ENCODE measurements around the gene RICTOR. TPM values are rescaled to one million over a fixed set of nuclear protein-coding genes. Genes with fewer than 3 reads are reported as not detected.

Gene RICTOR
- total and polyA plus RNA-seq, 2 donors (not counting 1 experiment from before 2014, with no cell fraction given), result 17.1 to 26.3 TPM

DNA sequence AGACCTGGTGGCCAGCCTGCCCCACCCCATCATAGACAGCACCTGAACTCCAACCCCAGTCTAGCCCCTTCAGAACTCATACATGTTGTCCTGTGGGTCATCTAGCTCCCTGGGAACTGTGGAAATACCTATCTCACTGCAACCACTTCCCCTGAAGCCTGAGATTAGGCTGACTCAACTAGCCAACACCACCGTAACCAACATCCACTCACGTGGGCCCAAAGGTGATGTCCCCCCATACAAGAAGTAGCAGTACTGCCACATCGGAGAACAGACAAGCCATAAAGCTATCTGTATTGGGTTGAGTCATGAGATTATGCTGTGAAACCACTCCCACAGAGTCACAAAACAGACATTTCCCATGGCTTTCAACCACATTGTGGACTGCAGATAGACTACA lies 181.8 kb downstream of the RICTOR start:
- no peak for TF ChIP-seq EZH2 (IDR thresholded peaks at IDR 0.05; ENCODE audit: low read length, missing control alignments)
- TF ChIP-seq, protein P1, sequence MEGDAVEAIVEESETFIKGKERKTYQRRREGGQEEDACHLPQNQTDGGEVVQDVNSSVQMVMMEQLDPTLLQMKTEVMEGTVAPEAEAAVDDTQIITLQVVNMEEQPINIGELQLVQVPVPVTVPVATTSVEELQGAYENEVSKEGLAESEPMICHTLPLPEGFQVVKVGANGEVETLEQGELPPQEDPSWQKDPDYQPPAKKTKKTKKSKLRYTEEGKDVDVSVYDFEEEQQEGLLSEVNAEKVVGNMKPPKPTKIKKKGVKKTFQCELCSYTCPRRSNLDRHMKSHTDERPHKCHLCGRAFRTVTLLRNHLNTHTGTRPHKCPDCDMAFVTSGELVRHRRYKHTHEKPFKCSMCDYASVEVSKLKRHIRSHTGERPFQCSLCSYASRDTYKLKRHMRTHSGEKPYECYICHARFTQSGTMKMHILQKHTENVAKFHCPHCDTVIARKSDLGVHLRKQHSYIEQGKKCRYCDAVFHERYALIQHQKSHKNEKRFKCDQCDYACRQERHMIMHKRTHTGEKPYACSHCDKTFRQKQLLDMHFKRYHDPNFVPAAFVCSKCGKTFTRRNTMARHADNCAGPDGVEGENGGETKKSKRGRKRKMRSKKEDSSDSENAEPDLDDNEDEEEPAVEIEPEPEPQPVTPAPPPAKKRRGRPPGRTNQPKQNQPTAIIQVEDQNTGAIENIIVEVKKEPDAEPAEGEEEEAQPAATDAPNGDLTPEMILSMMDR (conservative IDR thresholded peaks at IDR 0.05 in 1 of 2, IDR thresholded peaks at IDR 0.05 in 1 of 2; ENCODE audit: low read depth in 1 of 2, low read length in 2 of 2), result no peak
- no peak overlapping the region for H2AFZ ChIP-seq (ENCODE audit: low read length)
- H3K4me1 ChIP-seq (ENCODE audit: control insufficient read depth, extremely low read depth, insufficient read depth, low read length), result no peaks in the 10 kb centered on the region
- no peak overlapping the region for H3K4me3 ChIP-seq (replicated peaks in 1 of 4; ENCODE audit: control extremely low read depth in 1 of 4, insufficient read depth in 1 of 4, low read depth in 3 of 4, low read length in 4 of 4)
- DNase-seq (ENCODE audit: low read depth in 2 of 2), result no peak
- no peaks in the 10 kb centered on the region for H3K79me2 ChIP-seq (ENCODE audit: control insufficient read depth, insufficient read depth, low read length)
- H3K36me3 ChIP-seq (ENCODE audit: control insufficient read depth, insufficient read depth, low read length), result peaks cover 9% of the 10 kb centered on the region
- no peak overlapping the region for H3K9ac ChIP-seq (ENCODE audit: insufficient read depth, low read length)
- no peaks in the 10 kb centered on the region for H4K20me1 ChIP-seq (ENCODE audit: control insufficient read depth, extremely low read depth, insufficient read depth, low read length)
- no peak overlapping the region for H3K4me2 ChIP-seq (ENCODE audit: extremely low read depth, insufficient read depth, low read length)
- H3K27me3 ChIP-seq (ENCODE audit: control insufficient read depth, insufficient read depth, low read length), result no peaks in the 10 kb centered on the region
- no peak overlapping the region for H3K27ac ChIP-seq (ENCODE audit: insufficient read depth, low read length)
- H3K9me3 ChIP-seq (ENCODE audit: control insufficient read depth, insufficient read depth, low read depth, low read length), result no peaks in the 10 kb centered on the region

DNA sequence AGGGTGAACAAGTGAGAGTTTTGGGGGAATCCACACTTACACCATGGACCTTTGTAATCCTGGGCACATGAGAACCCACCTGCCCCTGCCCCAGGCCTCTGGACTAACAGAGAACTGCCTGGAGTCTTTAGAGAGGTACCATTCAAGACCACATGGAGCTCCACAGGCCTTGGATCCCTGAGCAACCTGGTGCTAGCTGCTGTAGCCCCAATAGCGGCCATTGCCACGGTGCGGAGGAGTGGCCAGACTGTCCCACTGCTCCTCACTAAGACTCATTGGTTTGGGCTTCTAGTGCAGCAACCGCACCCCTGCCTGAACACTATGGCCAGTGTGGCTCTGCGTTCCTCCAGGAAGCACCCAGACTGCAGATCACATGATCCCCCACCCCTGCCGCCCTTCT lies 182.6 kb downstream of the RICTOR start:
- no peak for TF ChIP-seq EZH2 (IDR thresholded peaks at IDR 0.05; ENCODE audit: low read length, missing control alignments)
- TF ChIP-seq, protein P1 (conservative IDR thresholded peaks at IDR 0.05 in 1 of 2, IDR thresholded peaks at IDR 0.05 in 1 of 2; ENCODE audit: low read depth in 1 of 2, low read length in 2 of 2), result no peak
- Histone ChIP-seq H3K36me3 (ENCODE audit: control insufficient read depth, insufficient read depth, low read length) (peaks cover 9% of the 10 kb centered on the region), H4K20me1 (ENCODE audit: control insufficient read depth, extremely low read depth, insufficient read depth, low read length) (no peaks in the 10 kb centered on the region), H3K4me3 (replicated peaks in 1 of 4; ENCODE audit: control extremely low read depth in 1 of 4, insufficient read depth in 1 of 4, low read depth in 3 of 4, low read length in 4 of 4) (no peak overlapping the region), H3K4me2 (ENCODE audit: extremely low read depth, insufficient read depth, low read length) (no peak overlapping the region), H3K27ac (ENCODE audit: insufficient read depth, low read length) (no peak overlapping the region), H3K9me3 (ENCODE audit: control insufficient read depth, insufficient read depth, low read depth, low read length) (no peaks in the 10 kb centered on the region), H3K9ac (ENCODE audit: insufficient read depth, low read length) (no peak overlapping the region), H3K27me3 (ENCODE audit: control insufficient read depth, insufficient read depth, low read length) (no peaks in the 10 kb centered on the region), H3K4me1 (ENCODE audit: control insufficient read depth, extremely low read depth, insufficient read depth, low read length) (no peaks in the 10 kb centered on the region), H3K79me2 (ENCODE audit: control insufficient read depth, insufficient read depth, low read length) (no peaks in the 10 kb centered on the region), H2AFZ (ENCODE audit: low read length) (no peak overlapping the region)
- no peak for DNase-seq (ENCODE audit: low read depth in 2 of 2)

DNA sequence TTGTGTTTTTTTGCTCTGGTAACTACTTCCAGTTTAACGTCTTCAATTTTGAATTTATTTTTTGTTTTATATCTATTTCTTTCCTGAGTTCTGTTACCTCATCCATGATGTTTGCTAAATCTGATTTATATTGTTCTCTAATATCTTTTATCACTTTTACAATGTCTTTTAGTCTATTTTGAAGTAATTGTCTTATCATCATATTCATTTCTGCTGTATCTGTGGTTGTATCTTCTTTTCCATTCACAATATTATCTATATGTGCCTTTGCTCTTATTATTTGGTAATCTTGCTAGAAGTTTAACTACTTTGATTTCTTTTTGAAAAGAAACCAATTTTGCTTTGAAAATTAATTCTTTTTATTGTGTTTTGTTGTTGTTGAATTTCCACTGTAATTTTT lies 184.8 kb downstream of the RICTOR start:
- H4K20me1 ChIP-seq (ENCODE audit: control insufficient read depth, extremely low read depth, insufficient read depth, low read length), result no peaks in the 10 kb centered on the region
- DNase-seq (ENCODE audit: low read depth in 2 of 2), result no peak
- no peaks in the 10 kb centered on the region for H3K79me2 ChIP-seq (ENCODE audit: control insufficient read depth, insufficient read depth, low read length)
- no peaks in the 10 kb centered on the region for H3K27me3 ChIP-seq (ENCODE audit: control insufficient read depth, insufficient read depth, low read length)
- H3K9me3 ChIP-seq (ENCODE audit: control insufficient read depth, insufficient read depth, low read depth, low read length), result no peaks in the 10 kb centered on the region
- H3K36me3 ChIP-seq (ENCODE audit: control insufficient read depth, insufficient read depth, low read length), result peaks cover 16% of the 10 kb centered on the region
- H3K4me3 ChIP-seq (replicated peaks in 1 of 4; ENCODE audit: control extremely low read depth in 1 of 4, insufficient read depth in 1 of 4, low read depth in 3 of 4, low read length in 4 of 4), result no peak overlapping the region
- H3K9ac ChIP-seq (ENCODE audit: insufficient read depth, low read length), result no peak overlapping the region
- TF ChIP-seq, protein P1 (conservative IDR thresholded peaks at IDR 0.05 in 1 of 2, IDR thresholded peaks at IDR 0.05 in 1 of 2; ENCODE audit: low read depth in 1 of 2, low read length in 2 of 2), result no peak
- TF ChIP-seq EZH2 (IDR thresholded peaks at IDR 0.05; ENCODE audit: low read length, missing control alignments), result no peak
- no peak overlapping the region for H3K4me2 ChIP-seq (ENCODE audit: extremely low read depth, insufficient read depth, low read length)
- no peak overlapping the region for H3K27ac ChIP-seq (ENCODE audit: insufficient read depth, low read length)
- H3K4me1 ChIP-seq (ENCODE audit: control insufficient read depth, extremely low read depth, insufficient read depth, low read length), result no peaks in the 10 kb centered on the region
- no peak overlapping the region for H2AFZ ChIP-seq (ENCODE audit: low read length)
